Fibroblast of mammary gland (primary cell): ENCODE data around the gene ATP13A1.

Experiments used
- DNase-seq: peaks from one replicate; pipeline ENCODE4 v3.0.0-alpha.2; 2010; ENCODE audit warnings: low read depth
- H3K4me3 ChIP-seq: 2 replicates; pipeline ENCODE4 v1.5.1; 2011; ENCODE audit warnings: low read depth, mild to moderate bottlenecking, low read length, moderate library complexity; ENCODE audit not compliant: control insufficient read depth
- CTCF ChIP-seq: conservative IDR thresholded peaks from 2 replicates; pipeline ENCODE4 v1.5.1; 2011; ENCODE audit warnings: low read depth, low read length, inconsistent platforms; ENCODE audit not compliant: control insufficient read depth, insufficient read depth

The ATP13A1 gene

GRCh38 chr19:19634516-19635312 is 28.8 kb downstream of the ATP13A1 start:
- DNase-seq = no peak
- no peak for TF ChIP-seq CTCF
- H3K4me3 ChIP-seq = no peak overlapping the region

- TF ChIP-seq CTCF = no peak
- no peak for DNase-seq
- H3K4me3 ChIP-seq = no peak overlapping the region
These were observed 29.6 kb downstream of the ATP13A1 start for GRCh38 chr19:19633711-19634515.

GRCh38 chr19:19632661-19633060 is 30.8 kb downstream of the ATP13A1 start:
- no peak for DNase-seq
- no peak for TF ChIP-seq CTCF
- H3K4me3 ChIP-seq = no peak overlapping the region

GRCh38 chr19:19631346-19631745 is 32.1 kb downstream of the ATP13A1 start:
- H3K4me3 ChIP-seq = no peak overlapping the region
- no peak for TF ChIP-seq CTCF
- no peak for DNase-seq

- TF ChIP-seq CTCF = no peak
These were observed 33.0 kb downstream of the ATP13A1 start for GRCh38 chr19:19630426-19630825.

GRCh38 chr19:19630062-19630414 is 33.4 kb downstream of the ATP13A1 start:
- DNase-seq = no peak
- TF ChIP-seq CTCF = no peak
- H3K4me3 ChIP-seq = no peak overlapping the region

More at GRCh38 chr19:19630426-19630825, 33.0 kb downstream of the ATP13A1 start:
- H3K4me3 ChIP-seq = no peak overlapping the region
- DNase-seq = no peak
